ENCODE measurements around the gene SYDE2.
"Not testable (repeated sequence)": the region's sequence is repeated elsewhere in the genome, so short reads cannot be mapped to it uniquely, and the experiment has no call there.

GRCh38 chr1:85192129-85192528 is 8.7 kb downstream of the SYDE2 start:
- TF ChIP-seq, protein P1, sequence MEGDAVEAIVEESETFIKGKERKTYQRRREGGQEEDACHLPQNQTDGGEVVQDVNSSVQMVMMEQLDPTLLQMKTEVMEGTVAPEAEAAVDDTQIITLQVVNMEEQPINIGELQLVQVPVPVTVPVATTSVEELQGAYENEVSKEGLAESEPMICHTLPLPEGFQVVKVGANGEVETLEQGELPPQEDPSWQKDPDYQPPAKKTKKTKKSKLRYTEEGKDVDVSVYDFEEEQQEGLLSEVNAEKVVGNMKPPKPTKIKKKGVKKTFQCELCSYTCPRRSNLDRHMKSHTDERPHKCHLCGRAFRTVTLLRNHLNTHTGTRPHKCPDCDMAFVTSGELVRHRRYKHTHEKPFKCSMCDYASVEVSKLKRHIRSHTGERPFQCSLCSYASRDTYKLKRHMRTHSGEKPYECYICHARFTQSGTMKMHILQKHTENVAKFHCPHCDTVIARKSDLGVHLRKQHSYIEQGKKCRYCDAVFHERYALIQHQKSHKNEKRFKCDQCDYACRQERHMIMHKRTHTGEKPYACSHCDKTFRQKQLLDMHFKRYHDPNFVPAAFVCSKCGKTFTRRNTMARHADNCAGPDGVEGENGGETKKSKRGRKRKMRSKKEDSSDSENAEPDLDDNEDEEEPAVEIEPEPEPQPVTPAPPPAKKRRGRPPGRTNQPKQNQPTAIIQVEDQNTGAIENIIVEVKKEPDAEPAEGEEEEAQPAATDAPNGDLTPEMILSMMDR (IDR thresholded peaks at IDR 0.05; ENCODE audit: low read depth, low read length, poor library complexity, severe bottlenecking): not testable (repeated sequence)
- TF ChIP-seq EZH2phosphoT487 (IDR thresholded peaks at IDR 0.05; ENCODE audit: borderline replicate concordance, low read length): not testable (repeated sequence)

All from DOHH2 (cell line).